Common myeloid progenitor, CD34-positive (primary cell): ENCODE data around the gene MSI2.
A peak's percentile ranks its signal among the peaks of the same experiment; 100 is the strongest.

ENCODE experiments used
- CTCF ChIA-PET: fragments of 350-600 bp; sonication (Branson Sonifier 250); formaldehyde crosslinking; loops from one replicate; lab custom pipeline; 2021; ENCODE audit warnings: antibody characterized with exemption; lab: Charles Lee
- POLR2A ChIA-PET: fragments of 350-600 bp; sonication (Branson Sonifier 250); formaldehyde crosslinking; loops from one replicate; lab custom pipeline; 2021; ENCODE audit warnings: antibody characterized with exemption; lab: Charles Lee
- DNase-seq, 3 donors: peaks; one replicate each; pipeline versions ENCODE4 v3.0.0 to v3.0.0-alpha.2; 2013
- H3K27ac ChIP-seq, 2 experiments: 1 replicate in 1 of 2; 2 replicates in 1 of 2; pipeline ENCODE4 v1.7.0; 2013; ENCODE audit warnings: inconsistent platforms in 2 of 2, low read length in 2 of 2, mild to moderate bottlenecking in 2 of 2, low read depth in 1 of 2, moderate library complexity in 1 of 2; ENCODE audit not compliant: severe bottlenecking in 2 of 2, insufficient read depth in 1 of 2, poor library complexity in 1 of 2
- H3K27me3 ChIP-seq, 5 experiments: replicated peaks in 2 of 5; 1 replicate in 3 of 5; 2 replicates in 2 of 5; pipeline versions ENCODE4 v1.6.1 to v1.7.0; 2013; ENCODE audit warnings: low read length in 4 of 5, mild to moderate bottlenecking in 2 of 5, moderate library complexity in 2 of 5, inconsistent platforms in 1 of 5; ENCODE audit not compliant: insufficient read depth in 5 of 5, control insufficient read depth in 4 of 5
- H3K36me3 ChIP-seq, 4 experiments: 1 replicate in 2 of 4; 2 replicates in 2 of 4; pipeline versions ENCODE4 v1.6.1 to v1.7.0; 2013; ENCODE audit warnings: low read length in 3 of 4, control low read depth in 1 of 4, mild to moderate bottlenecking in 1 of 4; ENCODE audit not compliant: control insufficient read depth in 4 of 4, insufficient read depth in 4 of 4
- H3K4me1 ChIP-seq, 4 experiments: 1 replicate in 3 of 4; 2 replicates in 1 of 4; pipeline versions ENCODE4 v1.6.1 to v1.7.1; 2013; ENCODE audit warnings: low read length in 3 of 4, mild to moderate bottlenecking in 3 of 4, control low read depth in 1 of 4, inconsistent platforms in 1 of 4, moderate library complexity in 1 of 4; ENCODE audit not compliant: control insufficient read depth in 4 of 4, insufficient read depth in 4 of 4; ENCODE audit errors: control extremely low read depth in 1 of 4
- H3K4me3 ChIP-seq, 7 experiments: 1 replicate in 4 of 7; 2 replicates in 3 of 7; pipeline versions ENCODE4 v1.5.1 to v1.7.0; 2013; ENCODE audit warnings: mild to moderate bottlenecking in 7 of 7, low read length in 6 of 7, moderate library complexity in 6 of 7, inconsistent platforms in 2 of 7, low read depth in 2 of 7, control low read depth in 1 of 7; ENCODE audit not compliant: insufficient read depth in 4 of 7, control insufficient read depth in 1 of 7; ENCODE audit errors: extremely low read depth in 1 of 7
- H3K9me3 ChIP-seq, 5 experiments: 1 replicate in 4 of 5; 2 replicates in 1 of 5; pipeline versions ENCODE4 v1.6.1 to v1.7.1; 2013; ENCODE audit warnings: low read length in 4 of 5, mild to moderate bottlenecking in 2 of 5, inconsistent platforms in 1 of 5, low read depth in 1 of 5, moderate library complexity in 1 of 5; ENCODE audit not compliant: control insufficient read depth in 4 of 5, insufficient read depth in 2 of 5; ENCODE audit errors: control extremely low read depth in 1 of 5
- WGBS: methylation state at CpG from one replicate; pipeline ENCODE4 v1.1.5; 2013; ENCODE audit not compliant: insufficient coverage; 5-methylcytosine and 5-hydroxymethylcytosine counted together

The MSI2 gene

GRCh38 chr17:57394375-57394774 is 138.1 kb downstream of the MSI2 start:
- Histone ChIP-seq H3K4me3 (no peak overlapping the region), H3K36me3 (peaks cover 7 to 74% (median 26%) of the 10 kb centered on the region in 4 experiments), H3K27ac (no peak overlapping the region), H3K27me3 (no peaks in the 10 kb centered on the region), H3K9me3 (peaks cover 0 to 20% (median 0%) of the 10 kb centered on the region in 5 experiments), H3K4me1 (peaks cover 0 to 72% (median 41%) of the 10 kb centered on the region in 4 experiments)
- 100% methylated on average over 2 of the region's 2 CpGs for WGBS
- no peak for DNase-seq
- ChIA-PET CTCF (interaction anchor here (1.0 to 1.5 kb wide), 3 partner anchors 9 to 13 kb away, joined by 3 to 4 read pairs (median 4); no protein-coding TSS in a partner anchor), POLR2A (interaction anchor here (0.5 kb wide), 2 partner anchors 45 to 63 kb away, joined by 3 to 4 read pairs; no protein-coding TSS in a partner anchor)

- ChIA-PET POLR2A (interaction anchor here (0.8 to 0.9 kb wide), 2 partner anchors 12 to 16 kb away, joined by 3 to 4 read pairs; no protein-coding TSS in a partner anchor), CTCF (interaction anchor here (0.6 kb wide), 1 partner anchor 8 kb away, joined by 3 read pairs; no protein-coding TSS in a partner anchor)
- Histone ChIP-seq H3K27me3 (no peaks in the 10 kb centered on the region), H3K36me3 (peaks cover 7 to 74% (median 24%) of the 10 kb centered on the region in 4 experiments), H3K9me3 (peaks cover 0 to 20% (median 0%) of the 10 kb centered on the region in 5 experiments), H3K4me3 (no peak overlapping the region), H3K27ac (peak overlapping the region; percentile 35 to 36), H3K4me1 (peaks cover 9 to 71% (median 42%) of the 10 kb centered on the region in 4 experiments)
- no CpG with 5 or more reads among the region's 2 CpGs for WGBS
- DNase-seq: no peak
Measured at GRCh38 chr17:57395721-57396321, 139.5 kb downstream of the MSI2 start.

GRCh38 chr17:57396511-57396921 is 140.2 kb downstream of the MSI2 start:
- DNase-seq: no peak
- H3K4me1 ChIP-seq: peaks cover 11 to 71% (median 41%) of the 10 kb centered on the region in 4 experiments
- whole genome bisulfite sequencing: 80% methylated on average over 6 of the region's 8 CpGs
- H3K4me3 ChIP-seq: no peak overlapping the region
- H3K27ac ChIP-seq: peak overlapping the region; percentile 35 to 36
- peaks cover 7 to 74% (median 29%) of the 10 kb centered on the region in 4 experiments for H3K36me3 ChIP-seq
- POLR2A ChIA-PET: no interaction called here
- H3K9me3 ChIP-seq: peaks cover 0 to 20% (median 0%) of the 10 kb centered on the region in 5 experiments
- H3K27me3 ChIP-seq: no peaks in the 10 kb centered on the region
- CTCF ChIA-PET: interaction anchor here (0.6 kb wide), 1 partner anchor 154 kb away, joined by 3 read pairs; no protein-coding TSS in a partner anchor

GRCh38 chr17:57397402-57397801 is 141.1 kb downstream of the MSI2 start:
- peaks cover 14 to 74% (median 37%) of the 10 kb centered on the region in 4 experiments for H3K36me3 ChIP-seq
- no peak overlapping the region for H3K27ac ChIP-seq
- POLR2A ChIA-PET: no interaction called here
- CTCF ChIA-PET: no interaction called here
- H3K9me3 ChIP-seq: peaks cover 0 to 19% (median 0%) of the 10 kb centered on the region in 5 experiments
- 98% methylated on average over 4 of the region's 7 CpGs for WGBS
- DNase-seq: no peak
- peaks cover 11 to 71% (median 41%) of the 10 kb centered on the region in 4 experiments for H3K4me1 ChIP-seq
- H3K4me3 ChIP-seq: no peak overlapping the region
- no peaks in the 10 kb centered on the region for H3K27me3 ChIP-seq

DNA sequence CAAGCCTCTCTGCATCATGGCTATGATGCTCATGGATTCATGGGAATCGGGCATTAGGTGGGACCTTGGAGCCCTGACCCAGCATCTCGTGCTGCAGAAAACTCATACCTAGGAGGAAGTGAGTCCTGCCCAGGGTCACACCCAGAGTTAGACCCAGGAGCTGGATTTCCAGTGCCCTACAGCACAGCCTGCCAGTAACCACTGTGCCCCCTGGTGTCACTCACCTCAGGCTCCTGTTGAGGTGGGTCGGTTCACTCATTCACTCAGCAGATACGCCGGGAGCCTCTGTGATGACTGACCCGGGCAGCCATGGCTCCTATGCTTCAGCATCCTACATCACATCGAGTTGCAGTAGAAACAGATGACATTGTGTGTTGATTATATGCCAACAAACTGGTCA is 143.4 kb downstream of the MSI2 start:
- CTCF ChIA-PET: interaction anchor here (1.2 to 3.2 kb wide), 8 partner anchors 8 to 384 kb away, joined by 3 to 22 read pairs (median 4); no protein-coding TSS in a partner anchor
- no peak overlapping the region for H3K4me3 ChIP-seq
- 91% methylated on average over 6 of the region's 7 CpGs for WGBS

DNA sequence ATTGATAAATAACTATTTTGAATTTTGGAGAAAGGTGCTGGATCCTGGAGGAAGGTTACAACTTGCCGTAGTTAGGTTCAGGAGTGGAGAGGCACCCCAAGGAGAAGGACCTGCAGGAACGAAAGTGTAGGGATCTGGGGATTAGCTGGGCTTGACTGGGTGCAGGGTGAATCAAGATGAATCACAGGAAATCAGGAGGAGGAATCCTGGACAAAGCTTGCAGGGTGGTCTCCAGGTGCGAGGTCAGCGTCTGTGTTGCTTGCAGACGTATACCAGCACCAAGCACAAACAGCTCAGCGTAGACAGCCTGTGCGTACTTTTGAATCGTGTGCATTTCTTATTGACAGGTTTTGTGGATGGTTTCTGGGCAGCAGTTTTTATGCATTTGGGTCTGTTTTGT is 144.3 kb downstream of the MSI2 start:
- POLR2A ChIA-PET: no interaction called here
- Histone ChIP-seq H3K4me1 (peaks cover 16 to 89% (median 69%) of the 10 kb centered on the region in 4 experiments), H3K9me3 (no peaks in the 10 kb centered on the region), H3K36me3 (peaks cover 15 to 78% (median 40%) of the 10 kb centered on the region in 4 experiments), H3K27me3 (no peaks in the 10 kb centered on the region), H3K4me3 (no peak overlapping the region), H3K27ac (peak overlapping the region in 1 of 2 experiments; percentile 56)
- WGBS: 96% methylated on average over 8 of the region's 8 CpGs
- CTCF ChIA-PET: interaction anchor here (0.7 to 3.2 kb wide), 10 partner anchors 11 to 158 kb away, joined by 3 to 22 read pairs (median 3); no protein-coding TSS in a partner anchor
- no peak for DNase-seq

More for the DNA sequence above, 143.4 kb downstream of the MSI2 start:
- H3K27ac ChIP-seq: no peak overlapping the region
- H3K36me3 ChIP-seq: peaks cover 18 to 78% (median 39%) of the 10 kb centered on the region in 4 experiments
- H3K4me1 ChIP-seq: peaks cover 14 to 88% (median 61%) of the 10 kb centered on the region in 4 experiments
- no peak for DNase-seq
- POLR2A ChIA-PET: no interaction called here
- no peaks in the 10 kb centered on the region for H3K27me3 ChIP-seq
- H3K9me3 ChIP-seq: no peaks in the 10 kb centered on the region
